Ovary (tissue), 9 donors: ENCODE data around the gene KNDC1. TPM values are rescaled to one million over a fixed set of nuclear protein-coding genes. Genes with fewer than 3 reads are reported as not detected.
A peak's percentile ranks its signal among the peaks of the same experiment; 100 is the strongest.

Experiments used
- DNase-seq, 5 donors: peaks; one replicate each; pipeline ENCODE4 v3.0.0-alpha.2; 2019 to 2020
- H3K27ac ChIP-seq, 2 donors: fragments of 200-600 bp; one replicate each; pipeline versions ENCODE4 v1.5.1 to v1.8.0; 2019 to 2022
- H3K27me3 ChIP-seq: fragments of 200-600 bp; one replicate; pipeline ENCODE4 v1.8.0; 2022
- H3K36me3 ChIP-seq: fragments of 200-600 bp; sonication (generic); one replicate; pipeline ENCODE4 v1.5.1; 2019
- H3K4me1 ChIP-seq: one replicate; pipeline ENCODE4 v1.8.1; 2013; ENCODE audit warnings: mild to moderate bottlenecking, moderate library complexity; ENCODE audit not compliant: insufficient read depth
- H3K4me3 ChIP-seq: fragments of 200-600 bp; sonication (generic); one replicate; pipeline ENCODE4 v1.5.1; 2017
- H3K9me3 ChIP-seq, 2 donors: fragments of 200-600 bp in 1 of 2; sonication (generic) in 1 of 2; one replicate each; pipeline versions ENCODE4 v1.5.1 to v1.8.1; 2013 to 2019; ENCODE audit warnings: mild to moderate bottlenecking in 1 of 2, moderate library complexity in 1 of 2
- EP300 ChIP-seq: sonication (generic); formaldehyde crosslinking; IDR thresholded peaks from one replicate; pipeline ENCODE4 v1.6.1; 2017; ENCODE audit warnings: antibody characterized with exemption
- POLR2A ChIP-seq: fragments of 450-650 bp; IDR thresholded peaks from one replicate; pipeline ENCODE4 v1.6.1; 2017; ENCODE audit warnings: antibody characterized with exemption, mild to moderate bottlenecking, moderate library complexity
- WGBS, 3 donors: extraction: QIAGEN DNeasy Blood & Tissue Kit in 1 of 3; methylation state at CpG; one replicate each; pipeline versions ENCODE4 v1.1.5 to v1.1.7; 2013 to 2017; 5-methylcytosine and 5-hydroxymethylcytosine counted together
- intact Hi-C, 4 donors: fragments of 100-400 bp; cut with DNase I; formaldehyde crosslinking; loops; one replicate each; pipeline versions ENCODE4 v1.11.0 to v1.15.1; 2022 to 2023
- polyA plus RNA-seq, 2 donors: library from polyadenylated mRNA; stranded (reverse); fragments of 200-250 nt in 1 of 2; fragments of 350-450 nt in 1 of 2; fragmentation: Illumina TruSeq in 1 of 2; extraction: RNeasy Lipid Tissue Mini Kit (QIAGEN cat#74804) in 1 of 2; gene quantifications; one replicate each; pipeline ENCODE4 v1.2.3, GENCODE V29; 2013 to 2014
- total RNA-seq, 7 donors: library from RNA; depleted of rRNA in 2 of 7; stranded (reverse); fragments of >200 nt in 2 of 7; fragmentation: NEBNext Ultra II Directional in 3 of 7; extraction: Animal tissue kit (Norgen Biotek cat#: 25700) in 3 of 7; gene quantifications; one replicate each; pipeline versions ENCODE4 v1.1.0 to v1.2.4, GENCODE V29; 2016 to 2023
- TF ChIP-seq, protein P1 (sequence below), 3 donors: fragments of 450-650 bp in 2 of 3; fragments of 200-600 bp in 1 of 3; IDR thresholded peaks; one replicate each; pipeline versions ENCODE4 v1.5.1 to v1.8.0; 2016 to 2022; ENCODE audit warnings: antibody characterized with exemption in 3 of 3, mild to moderate bottlenecking in 1 of 3
- donor health status: DM: no; HTN: no; CAD: no; lungs with moderate emphysema.
- donor health status: DM: no; HTN: no; CAD: no.
- donor health status: Bipolar disorder and iron deficiency.
- donor health status: DM: yes; HTN: yes; CAD: no.
- donor health status: DM: no; HTN: no; CAD: no.
- donor health status: DM: yes; HTN: yes; CAD: no.

Gene KNDC1
- total and polyA plus RNA-seq, 9 donors = 0.67 to 34.9 (median 16.6) TPM

DNA sequence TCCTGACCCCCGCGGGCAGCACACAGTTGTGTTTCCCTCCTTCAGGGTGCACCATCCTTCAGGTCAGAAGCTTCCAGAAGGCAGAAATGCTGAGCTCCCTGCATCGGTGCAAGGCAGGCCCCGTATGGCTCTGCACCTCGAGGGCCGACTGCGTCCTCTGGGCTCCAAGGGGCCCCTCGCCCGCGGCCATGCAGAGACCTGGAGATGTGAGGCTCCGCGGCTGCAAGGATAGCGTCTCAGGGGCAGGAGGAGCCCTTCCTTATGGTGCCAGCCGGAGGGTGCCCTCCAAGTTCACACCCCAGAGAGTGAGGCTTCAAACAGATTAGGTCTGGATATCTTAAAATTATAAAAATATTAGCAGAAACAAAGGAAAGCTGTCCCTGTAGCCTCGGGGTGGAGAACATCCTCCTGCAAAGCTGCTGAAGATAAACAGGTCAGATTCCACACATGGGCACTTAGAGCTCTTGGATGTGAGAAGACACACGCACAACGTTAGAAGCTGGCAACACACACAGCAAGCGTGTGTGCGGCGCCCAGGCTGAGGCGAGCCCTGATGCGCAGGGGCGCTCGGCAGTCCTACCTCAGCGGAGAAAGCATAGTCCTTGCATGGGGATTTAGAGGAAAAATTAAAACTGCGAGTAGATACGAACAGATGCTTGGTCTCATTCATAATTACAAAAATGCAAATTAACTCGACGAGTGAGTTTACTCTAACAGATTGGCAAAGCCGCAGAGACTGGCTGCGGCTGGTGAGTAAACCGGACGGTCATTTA, 20.4 kb downstream of the KNDC1 start:
- Histone ChIP-seq H3K4me1 (no peaks in the 10 kb centered on the region), H3K27me3 (no peaks in the 10 kb centered on the region), H3K36me3 (no peaks in the 10 kb centered on the region), H3K27ac (no peak overlapping the region), H3K4me3 (no peak overlapping the region), H3K9me3 (no peaks in the 10 kb centered on the region)
- 87 to 91% (median 88%) methylated on average over 33 of the region's 33 CpGs for WGBS, 3 donors
- TF ChIP-seq, protein P1, sequence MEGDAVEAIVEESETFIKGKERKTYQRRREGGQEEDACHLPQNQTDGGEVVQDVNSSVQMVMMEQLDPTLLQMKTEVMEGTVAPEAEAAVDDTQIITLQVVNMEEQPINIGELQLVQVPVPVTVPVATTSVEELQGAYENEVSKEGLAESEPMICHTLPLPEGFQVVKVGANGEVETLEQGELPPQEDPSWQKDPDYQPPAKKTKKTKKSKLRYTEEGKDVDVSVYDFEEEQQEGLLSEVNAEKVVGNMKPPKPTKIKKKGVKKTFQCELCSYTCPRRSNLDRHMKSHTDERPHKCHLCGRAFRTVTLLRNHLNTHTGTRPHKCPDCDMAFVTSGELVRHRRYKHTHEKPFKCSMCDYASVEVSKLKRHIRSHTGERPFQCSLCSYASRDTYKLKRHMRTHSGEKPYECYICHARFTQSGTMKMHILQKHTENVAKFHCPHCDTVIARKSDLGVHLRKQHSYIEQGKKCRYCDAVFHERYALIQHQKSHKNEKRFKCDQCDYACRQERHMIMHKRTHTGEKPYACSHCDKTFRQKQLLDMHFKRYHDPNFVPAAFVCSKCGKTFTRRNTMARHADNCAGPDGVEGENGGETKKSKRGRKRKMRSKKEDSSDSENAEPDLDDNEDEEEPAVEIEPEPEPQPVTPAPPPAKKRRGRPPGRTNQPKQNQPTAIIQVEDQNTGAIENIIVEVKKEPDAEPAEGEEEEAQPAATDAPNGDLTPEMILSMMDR (IDR thresholded peaks at IDR 0.05) = no peak
- TF ChIP-seq EP300 (no peak), POLR2A (no peak)
- DNase-seq = peak in 2 of 5 donors; percentile 10 to 30
- intact Hi-C loops = no loop called here

DNA sequence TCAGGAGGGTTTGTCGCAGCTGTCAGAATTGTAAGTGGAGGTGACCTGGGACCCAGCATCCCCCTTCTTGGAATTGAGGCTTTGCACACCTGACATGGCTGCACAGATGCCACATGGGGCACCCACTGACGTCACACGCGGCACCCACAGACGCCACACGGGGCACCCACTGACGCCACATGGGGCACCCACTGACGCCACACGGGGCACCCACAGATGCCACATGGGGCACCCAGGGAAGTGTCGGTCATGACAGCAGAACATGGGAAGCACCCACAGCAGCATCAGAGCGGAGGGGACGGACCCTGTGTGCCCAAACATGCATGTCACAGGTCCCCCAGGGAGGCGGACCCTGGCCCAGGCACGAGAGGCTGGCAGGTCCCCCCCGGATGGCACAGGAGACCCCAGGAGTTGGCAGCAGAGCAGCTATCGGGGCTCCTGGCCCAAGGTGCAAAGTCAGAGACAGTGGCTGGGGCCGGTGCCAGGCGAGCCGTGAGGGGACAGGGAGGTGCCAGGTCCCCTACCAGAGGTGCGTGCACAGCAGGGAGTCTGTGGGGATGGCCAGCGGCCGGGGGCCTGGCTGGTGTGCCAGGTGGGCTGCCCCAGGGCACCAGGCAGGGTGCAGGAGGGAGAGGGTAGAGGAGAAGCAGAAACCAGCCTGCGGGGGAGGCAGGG, 21.1 kb downstream of the KNDC1 start:
- WGBS, 3 donors = 86 to 93% (median 92%) methylated on average over 23 of the region's 23 CpGs
- intact Hi-C loops = no loop called here
- TF ChIP-seq, protein P1 (IDR thresholded peaks at IDR 0.05) = no peak
- TF ChIP-seq EP300 = no peak
- no peaks in the 10 kb centered on the region for H3K27me3 ChIP-seq
- no peak overlapping the region for H3K4me3 ChIP-seq
- peak in 3 of 5 donors; percentile 21 to 36 (median 28) for DNase-seq
- H3K4me1 ChIP-seq = no peaks in the 10 kb centered on the region
- no peaks in the 10 kb centered on the region for H3K9me3 ChIP-seq
- H3K36me3 ChIP-seq = no peaks in the 10 kb centered on the region
- H3K27ac ChIP-seq = no peak overlapping the region

DNA sequence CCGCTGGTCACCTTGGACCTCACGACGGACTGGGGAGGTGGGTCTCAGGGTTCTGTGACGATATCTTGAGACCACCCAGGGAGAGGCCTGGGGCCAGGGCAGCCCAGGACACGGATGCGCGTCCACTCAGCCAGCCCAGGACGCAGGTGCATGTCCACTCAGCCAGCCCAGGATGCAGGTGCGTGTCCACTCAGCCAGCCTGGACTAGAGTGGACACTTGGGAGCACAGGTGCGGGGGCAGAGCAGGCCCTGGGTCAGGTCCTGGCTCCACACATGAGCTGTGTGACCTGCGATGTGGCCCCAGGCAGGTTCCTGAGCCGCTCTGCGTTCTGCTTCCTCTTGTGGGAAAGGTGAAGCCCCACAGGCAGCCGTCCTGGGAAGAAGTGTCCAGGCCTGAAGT, 22.2 kb downstream of the KNDC1 start:
- intact Hi-C loops = no loop called here
- 62 to 72% (median 63%) methylated on average over 14 of the region's 14 CpGs for WGBS, 3 donors
- H3K27me3 ChIP-seq = no peaks in the 10 kb centered on the region
- peak in 1 of 5 donors; percentile 13 for DNase-seq
- H3K9me3 ChIP-seq = no peaks in the 10 kb centered on the region
- no peaks in the 10 kb centered on the region for H3K4me1 ChIP-seq
- H3K27ac ChIP-seq = no peak overlapping the region
- no peak overlapping the region for H3K4me3 ChIP-seq
- TF ChIP-seq, protein P1 (IDR thresholded peaks at IDR 0.05) = no peak
- TF ChIP-seq EP300 (no peak), POLR2A (no peak)
- no peaks in the 10 kb centered on the region for H3K36me3 ChIP-seq

DNA sequence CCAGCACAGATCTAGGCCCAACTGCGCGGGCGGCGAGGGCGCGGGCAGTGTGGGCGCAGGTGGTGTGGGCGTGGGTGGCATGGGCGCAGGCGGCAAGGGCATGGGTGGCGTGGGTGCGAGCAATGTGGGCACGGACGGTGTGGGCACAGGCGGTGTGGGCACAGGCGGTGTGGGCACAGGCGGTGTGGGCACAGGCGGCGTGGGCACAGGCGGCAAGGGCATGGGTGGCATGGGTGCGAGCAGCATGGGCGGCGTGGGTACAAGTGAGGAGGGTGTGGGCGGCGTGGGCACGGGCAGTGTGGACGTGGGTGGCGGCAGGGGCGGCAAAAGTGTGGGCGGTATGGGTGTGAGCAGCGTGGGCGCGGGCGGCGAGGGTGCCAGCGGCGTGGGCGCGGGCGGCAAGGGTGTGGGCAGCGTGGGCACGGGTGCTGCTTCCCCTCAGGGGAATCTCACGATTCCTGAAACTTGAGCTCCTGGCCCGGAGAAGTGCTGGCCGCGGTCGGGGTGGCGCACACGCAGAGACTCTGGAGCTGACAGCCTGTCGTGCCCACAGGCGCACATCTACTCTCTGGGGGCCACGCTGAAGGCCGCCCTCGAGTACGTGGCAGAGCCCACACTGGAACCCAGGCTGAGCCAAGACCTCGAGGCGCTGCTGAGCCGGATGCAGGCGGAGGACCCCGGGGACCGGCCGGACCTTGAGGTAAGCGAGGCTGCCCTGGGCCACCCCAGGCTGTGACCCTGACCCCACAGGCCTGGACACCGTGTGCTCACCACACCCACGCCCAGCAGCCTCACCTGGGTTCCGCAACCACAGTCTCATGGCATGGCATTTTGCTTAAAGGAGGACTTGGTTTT, 23.0 kb downstream of the KNDC1 start:
- TF ChIP-seq POLR2A = no peak
- no peaks in the 10 kb centered on the region for H3K4me1 ChIP-seq
- intact Hi-C loops = no loop called here
- peak in 2 of 5 donors; percentile 13 to 20 for DNase-seq
- no peaks in the 10 kb centered on the region for H3K36me3 ChIP-seq
- no peaks in the 10 kb centered on the region for H3K27me3 ChIP-seq
- 87 to 91% (median 88%) methylated on average over 66 of the region's 66 CpGs for WGBS, 3 donors
- H3K9me3 ChIP-seq = no peaks in the 10 kb centered on the region
- no peak overlapping the region for H3K4me3 ChIP-seq
- no peak overlapping the region for H3K27ac ChIP-seq
